Activated CD4-positive, alpha-beta T cell treated with anti-CD3 and anti-CD28 coated beads, Interleukin-2, amount 50 U/mL, for 48 hours (primary cell): ENCODE measurements around the gene IER5L.
"Not testable (repeated sequence)": the region's sequence is repeated elsewhere in the genome, so short reads cannot be mapped to it uniquely, and the experiment has no call there.

Experiments used
- DNase-seq, 2 experiments: peaks; one replicate each; pipeline ENCODE4 v3.0.0-alpha.2; 2020

The IER5L gene

GRCh38 chr9:129138144-129138462, 40.0 kb downstream of the IER5L start:
- DNase-seq = no peak

DNA sequence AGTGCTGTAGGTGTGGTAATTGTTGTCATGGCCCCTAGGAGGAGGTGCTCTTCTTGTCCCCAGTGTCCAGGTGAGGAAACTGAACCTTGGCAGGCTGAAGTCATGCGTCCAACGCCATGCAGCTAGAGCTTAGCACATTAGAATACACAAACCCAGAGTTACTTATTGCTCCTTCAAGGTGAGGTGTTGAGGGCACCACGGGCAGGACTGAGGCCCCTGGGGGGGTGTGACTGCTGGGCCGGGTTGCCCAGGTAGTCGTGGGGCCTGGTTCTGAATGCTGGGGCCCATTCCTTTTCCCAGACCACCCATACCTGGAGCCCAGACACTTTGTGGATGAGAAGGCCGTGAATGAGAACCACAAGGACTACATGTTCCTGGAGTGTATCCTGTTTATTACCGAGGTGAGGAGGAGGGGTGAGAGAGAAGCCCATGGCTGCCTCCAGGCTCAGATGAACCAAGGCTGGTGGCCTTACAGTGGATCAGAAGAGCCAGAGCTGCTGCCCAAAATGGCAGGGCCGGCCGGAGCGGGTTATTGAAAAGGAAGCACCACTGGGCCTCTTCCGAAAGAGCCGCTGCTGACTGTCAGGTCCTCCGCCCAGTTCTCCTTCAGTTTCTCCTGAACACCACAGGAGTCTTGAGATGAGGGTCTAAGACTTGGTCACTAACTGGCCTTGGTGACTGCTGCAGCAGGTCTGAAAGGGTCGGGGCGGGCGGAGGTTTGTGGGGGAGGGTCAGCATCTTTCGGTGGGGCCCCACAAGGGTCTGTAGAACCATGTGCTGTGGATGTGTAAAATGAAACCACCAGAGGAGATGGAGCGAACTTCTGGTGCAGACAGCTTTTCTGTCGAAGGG, 40.5 kb downstream of the IER5L start:
- DNase-seq = no peak

DNA sequence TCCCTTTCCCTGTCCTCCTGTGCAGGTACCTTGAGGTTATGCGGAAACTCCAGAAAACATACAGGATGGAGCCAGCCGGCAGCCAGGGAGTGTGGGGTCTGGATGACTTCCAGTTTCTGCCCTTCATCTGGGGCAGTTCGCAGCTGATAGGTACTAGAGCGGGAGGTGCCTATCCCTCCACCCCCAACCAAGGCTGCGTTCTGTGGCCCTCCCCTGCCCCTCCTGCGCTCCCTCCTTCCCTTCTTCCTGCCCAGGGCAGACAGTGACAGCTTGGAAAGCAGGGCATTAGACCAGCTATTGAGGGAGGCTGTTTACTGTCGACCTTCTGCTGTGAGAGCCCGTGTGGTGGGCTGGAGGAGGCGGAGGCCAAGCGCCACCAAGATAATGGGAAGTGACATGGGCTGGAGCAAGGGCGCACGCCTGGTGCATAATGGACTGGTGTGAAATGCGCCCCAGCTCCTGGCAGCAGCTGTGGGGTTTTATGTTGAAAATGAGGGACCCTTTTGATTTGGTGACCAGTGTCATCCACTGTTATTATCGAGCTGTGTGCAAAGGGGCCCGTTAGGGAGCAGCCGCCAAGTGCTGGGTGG, 41.5 kb downstream of the IER5L start:
- no peak for DNase-seq

DNA sequence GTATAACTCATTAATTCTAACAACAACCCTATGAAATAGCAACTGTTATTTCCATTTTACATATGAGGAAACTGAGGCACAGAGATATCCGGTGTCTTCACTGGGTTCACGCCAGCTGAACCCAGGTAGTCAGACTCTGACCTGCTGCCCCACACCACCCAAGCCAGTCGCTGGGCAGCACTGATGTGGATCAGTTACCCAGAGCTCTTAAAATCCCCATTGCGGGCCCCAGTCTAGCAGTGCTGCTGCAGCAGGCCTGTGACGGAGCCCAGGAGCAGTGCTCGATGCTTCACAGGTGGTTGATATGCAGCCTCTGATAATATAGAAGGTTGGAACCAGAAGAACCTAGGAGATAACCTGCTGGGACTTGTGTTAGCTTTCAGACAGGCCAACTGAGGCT, 42.6 kb downstream of the IER5L start:
- no peak for DNase-seq

DNA sequence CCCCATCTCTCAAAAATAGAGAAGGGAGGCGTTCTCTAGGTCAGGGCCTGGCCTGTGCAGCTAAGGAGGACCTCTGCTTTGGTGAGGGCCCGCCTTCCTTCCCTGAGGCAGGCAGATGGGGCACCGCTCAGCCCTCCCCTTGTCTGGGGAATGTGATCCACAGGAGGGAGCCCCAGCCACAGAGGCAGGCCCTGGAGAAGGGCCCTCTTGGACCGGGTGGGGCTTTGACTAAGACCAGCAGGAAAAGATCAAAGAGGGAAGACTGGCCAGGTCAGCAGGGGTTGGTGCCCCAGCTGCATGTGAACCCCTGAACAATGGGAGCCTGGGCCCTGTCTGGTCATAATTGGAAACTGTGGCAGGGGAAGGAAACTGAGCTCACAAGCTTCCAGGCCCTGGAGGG, 45.0 kb downstream of the IER5L start:
- DNase-seq = no peak

DNA sequence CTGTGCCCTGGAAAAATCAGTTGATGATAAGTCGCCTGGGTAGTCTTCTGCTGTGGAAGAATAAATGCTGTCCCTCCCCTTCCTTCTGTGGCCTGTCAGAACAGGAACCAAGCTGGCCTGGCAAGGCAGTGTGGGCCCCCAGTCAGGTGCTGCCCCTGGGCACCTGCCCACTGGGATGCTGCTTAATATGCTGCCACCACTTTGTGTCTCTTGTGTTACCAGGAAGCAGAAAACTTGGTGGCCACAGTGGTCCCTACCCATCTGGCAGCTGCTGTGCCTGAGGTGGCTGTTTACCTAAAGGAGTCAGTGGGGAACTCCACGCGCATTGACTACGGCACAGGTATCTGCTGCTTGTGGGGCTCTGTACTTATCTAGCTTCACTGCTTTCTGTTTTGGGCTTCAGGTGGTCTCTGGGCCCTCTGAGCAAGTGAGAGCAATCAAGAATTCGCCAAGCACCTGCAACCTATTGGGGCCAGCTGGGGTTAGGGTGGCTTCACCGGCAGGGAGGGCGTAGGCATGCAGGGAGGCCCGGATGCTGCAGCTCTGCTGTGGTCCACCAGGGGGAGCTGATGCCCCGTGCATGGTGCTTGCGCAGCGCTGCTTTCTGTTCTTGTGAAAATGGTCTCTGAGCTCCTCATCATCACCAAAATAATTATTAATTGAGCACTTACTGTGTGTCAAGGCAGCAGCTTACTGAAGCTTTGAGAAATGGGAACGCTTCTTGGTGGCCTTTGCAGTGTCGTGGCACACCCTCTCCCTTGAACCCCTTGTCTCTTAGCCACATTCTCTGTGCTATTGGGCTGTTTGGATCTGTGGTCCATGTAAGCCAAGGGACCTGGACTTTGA, 46.5 kb downstream of the IER5L start:
- DNase-seq = peak; percentile 86 to 89

DNA sequence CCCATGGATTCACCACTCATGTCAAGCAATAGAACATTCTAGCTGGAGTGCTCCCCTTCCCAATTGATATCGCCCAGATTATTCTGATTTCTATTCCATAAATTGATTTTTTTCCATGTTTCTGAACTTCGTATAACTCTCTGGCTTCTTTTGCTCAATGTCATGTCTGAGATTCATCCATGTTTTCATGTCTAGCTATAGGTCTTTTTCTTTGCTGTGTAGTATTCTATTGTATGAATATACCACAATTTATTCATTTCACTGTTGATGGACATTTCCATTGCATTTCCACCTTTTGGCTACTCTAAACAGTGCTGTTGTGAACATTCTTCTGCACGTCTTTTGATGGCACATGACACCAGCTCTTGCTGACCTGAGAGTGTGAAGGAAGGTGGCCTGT, 47.3 kb downstream of the IER5L start:
- no peak for DNase-seq

GRCh38 chr9:129130271-129130670, 47.8 kb downstream of the IER5L start:
- not testable (repeated sequence) for DNase-seq

- DNase-seq = no peak
Measured at GRCh38 chr9:129128689-129129088, 49.4 kb downstream of the IER5L start.

DNA sequence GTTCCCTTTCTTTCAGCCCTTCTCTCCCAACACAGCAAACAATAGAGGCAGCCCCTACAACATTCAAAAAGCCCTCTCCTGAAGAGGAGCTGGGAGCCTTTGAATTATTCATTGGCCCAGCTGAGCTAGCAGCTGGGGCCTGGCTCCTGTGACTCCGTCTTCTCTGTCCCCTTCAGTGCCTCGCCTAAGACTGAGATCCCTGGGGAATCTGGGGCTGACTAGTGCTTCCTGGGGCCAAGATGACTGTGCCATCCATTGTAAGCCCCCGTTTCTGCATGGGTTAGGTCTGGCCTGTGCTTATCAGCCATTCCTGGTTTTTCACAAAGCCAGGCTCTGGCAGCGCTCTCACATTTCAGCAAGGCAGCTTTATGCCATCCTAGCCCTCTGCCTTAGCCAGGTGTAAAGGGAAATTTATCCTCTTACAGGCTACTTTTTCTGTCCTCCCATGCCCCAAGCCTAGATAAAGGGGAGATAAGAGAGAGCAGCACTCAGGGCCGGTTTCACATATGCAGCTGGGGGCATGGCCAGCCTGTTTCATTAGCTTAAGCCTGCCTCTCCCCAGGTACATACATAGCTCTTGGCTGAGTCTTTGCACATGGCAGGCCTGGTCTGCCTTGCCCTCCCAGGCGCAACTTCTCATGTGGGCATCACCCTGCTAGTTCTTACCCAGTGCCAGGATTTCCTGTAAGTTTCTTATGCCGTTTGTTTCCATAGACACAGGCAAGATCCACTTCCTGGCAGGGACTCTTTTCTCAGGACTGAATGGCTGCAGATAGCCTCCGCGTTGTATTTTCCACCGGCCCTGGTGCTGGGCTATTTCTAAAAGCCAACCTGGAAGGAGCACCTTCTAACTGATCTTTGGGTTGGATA, 51.1 kb downstream of the IER5L start:
- DNase-seq = no peak
